ENCODE measurements around the gene E2F6. TPM values are rescaled to one million over a fixed set of nuclear protein-coding genes. Genes with fewer than 3 reads are reported as not detected.

E2F6 gene
- total and polyA plus RNA-seq, 2 of the 8 experiments (the other 6 are each of a cell fraction or from before 2014, with no cell fraction given) = 8.3 to 14.9 TPM

- H3K23ac ChIP-seq (ENCODE audit: insufficient read length) = no peak overlapping the region
- H4K8ac ChIP-seq (ENCODE audit: extremely low read depth, insufficient read depth, low read length) = no peak overlapping the region
- H3K27me3 ChIP-seq (replicated peaks in 1 of 4; ENCODE audit: control insufficient read depth in 3 of 4, extremely low read depth in 1 of 4, insufficient read depth in 3 of 4, low read length in 3 of 4) = no peaks in the 10 kb centered on the region
- no peak overlapping the region for H3K4ac ChIP-seq (replicated peaks; ENCODE audit: insufficient read length, low read depth, low read length)
- FAIRE-seq = no peak
- no peak overlapping the region for H4K91ac ChIP-seq (replicated peaks; ENCODE audit: insufficient read length, low read length)
- no peak overlapping the region for H2AK5ac ChIP-seq (ENCODE audit: low read depth, low read length)
- WGBS, 2 experiments (ENCODE audit: extremely low coverage in 1 of 2, insufficient coverage in 1 of 2, insufficient read length in 1 of 2, insufficient replicate concordance in 2 of 2, low coverage in 1 of 2, low lambda C conversion rate in 2 of 2, missing lambda C conversion rate in 1 of 2) = 93% methylated on average over 8 of the region's 8 CpGs; no CpG with 5 or more reads in 1 of the 2 experiments
- peaks cover 0 to 1% of the 10 kb centered on the region in 2 experiments for H4K20me1 ChIP-seq (replicated peaks in 1 of 2; ENCODE audit: control insufficient read depth in 1 of 2, insufficient read depth in 2 of 2, low read length in 2 of 2)
- peaks cover 0 to 3% (median 0%) of the 10 kb centered on the region in 4 experiments; a peak in 1 of 7 replicates for H3K4me1 ChIP-seq (replicated peaks in 1 of 4; ENCODE audit: control insufficient read depth in 3 of 4, insufficient read depth in 4 of 4, low read length in 3 of 4)
- H2BK5ac ChIP-seq (ENCODE audit: low read depth, low read length) = no peak overlapping the region
- no peak overlapping the region for H2BK12ac ChIP-seq (ENCODE audit: low read depth, low read length)
- H3K4me2 ChIP-seq (ENCODE audit: insufficient read depth in 1 of 2, low read depth in 2 of 2, low read length in 2 of 2) = no peak overlapping the region
- H4K5ac ChIP-seq (ENCODE audit: insufficient read length, low read depth, low read length) = no peak overlapping the region
- no peak for DNase-seq (ENCODE audit: low read depth in 1 of 2, low spot score in 2 of 2)
- H3K79me2 ChIP-seq (ENCODE audit: control insufficient read depth in 1 of 2, insufficient read depth in 2 of 2, low read length in 2 of 2) = peaks cover 0 to 17% of the 10 kb centered on the region in 2 experiments; a peak in 2 of 4 replicates
- no peaks in the 10 kb centered on the region for H3K23me2 ChIP-seq (ENCODE audit: low read depth, low read length)
- no peak overlapping the region for H3K4me3 ChIP-seq (ENCODE audit: extremely low read depth in 1 of 4, insufficient read depth in 2 of 4, low read depth in 3 of 4, low read length in 4 of 4)
- no peak overlapping the region for H2BK15ac ChIP-seq (ENCODE audit: low read length)
- H3K27ac ChIP-seq (ENCODE audit: low read depth, low read length) = no peak overlapping the region
- 0 out of 4 replicates have a peak, but pooled peaks cover 0 to 4% of the 10 kb centered on the region in 2 experiments for H3K9me3 ChIP-seq (ENCODE audit: insufficient read depth in 2 of 2, low read depth in 1 of 2, low read length in 1 of 2)
- H2AFZ ChIP-seq (ENCODE audit: low read length) = no peak overlapping the region
- ChIA-PET POLR2A (ENCODE audit: partially characterized antibody) (interaction anchor here (0.6 kb wide), 1 partner anchor 388 kb away, joined by 3 read pairs; no protein-coding TSS in a partner anchor), CTCF (ENCODE audit: partially characterized antibody) (interaction anchor here (0.8 to 2.9 kb wide), 3 partner anchors 23 to 35 kb away, joined by 3 to 13 read pairs (median 3); no protein-coding TSS in a partner anchor)
- no peak overlapping the region for H3K56ac ChIP-seq (replicated peaks; ENCODE audit: insufficient read length, low read depth, low read length)
- H2BK20ac ChIP-seq (ENCODE audit: low read length) = no peak overlapping the region
- no peaks in the 10 kb centered on the region for H3K36me3 ChIP-seq (ENCODE audit: control insufficient read depth in 2 of 4, insufficient read depth in 4 of 4, low read length in 3 of 4)
- no peak overlapping the region for H2BK120ac ChIP-seq (replicated peaks; ENCODE audit: low read depth, low read length)
- H3K9ac ChIP-seq (replicated peaks in 1 of 4; ENCODE audit: extremely low read depth in 1 of 4, low read depth in 3 of 4, low read length in 3 of 4) = no peak overlapping the region
- H3K14ac ChIP-seq (ENCODE audit: insufficient read length) = no peak overlapping the region
- H3K79me1 ChIP-seq (ENCODE audit: low read depth, low read length) = peaks cover 6% of the 10 kb centered on the region
- no peak overlapping the region for H3K18ac ChIP-seq (ENCODE audit: extremely low read depth, low read length)
- TF ChIP-seq GTF2F1 (IDR thresholded peaks at IDR 0.05; ENCODE audit: borderline replicate concordance, low read depth, low read length) (no peak), JUND (IDR thresholded peaks at IDR 0.05; ENCODE audit: low read length) (no peak), RBBP5 (IDR thresholded peaks at IDR 0.05; ENCODE audit: borderline replicate concordance, low read depth, low read length) (no peak), SP1 (IDR thresholded peaks at IDR 0.05; ENCODE audit: low read depth, low read length) (no peak), EGR1 (IDR thresholded peaks at IDR 0.05; ENCODE audit: borderline replicate concordance, low read depth, low read length) (no peak), ATF2 (IDR thresholded peaks at IDR 0.05; ENCODE audit: low read length) (no peak), ZNF274 (IDR thresholded peaks at IDR 0.05; ENCODE audit: borderline replicate concordance, extremely low read depth, low read length) (no peak), CEBPB (IDR thresholded peaks at IDR 0.05; ENCODE audit: low read depth, low read length) (no peak), HDAC6 (IDR thresholded peaks at IDR 0.05; ENCODE audit: low read depth, low read length) (no peak), CBX8 (IDR thresholded peaks at IDR 0.05; ENCODE audit: borderline replicate concordance, low read depth, low read length) (no peak), SIX5 (IDR thresholded peaks at IDR 0.05; ENCODE audit: low read depth, low read length) (no peak), HDAC2 (IDR thresholded peaks at IDR 0.05; ENCODE audit: borderline replicate concordance in 1 of 2, low read depth in 2 of 2, low read length in 2 of 2) (no peak)
These were observed 42.3 kb upstream of the E2F6 start for GRCh38 chr2:11508279-11508678.

Measured in H1 (cell line).